Panc1 (cell line): ENCODE measurements around the gene CHST14. TPM values are rescaled to one million over a fixed set of nuclear protein-coding genes. Genes with fewer than 3 reads are reported as not detected.

Experiments used
- ATAC-seq: fragments of 200-7000 bp; cut with Tn5 transposase; 2 replicates; pipeline ENCODE4 v1.9.1; 2020; ENCODE audit warnings: mild to moderate bottlenecking, moderate library complexity
- BruUV-seq: library from RNA; stranded (reverse); fragments of 400-500 nt; replicated peaks from 2 replicates; lab custom pipeline; 2021; lab: Mats Ljungman, UMichigan
- CTCF ChIA-PET: fragments of 300-600 bp; sonication (Branson Sonifier 250); formaldehyde crosslinking; loops from one replicate; lab custom pipeline; 2022; ENCODE audit warnings: antibody characterized with exemption; lab: Charles Lee
- POLR2A ChIA-PET: fragments of 300-600 bp; sonication (Branson Sonifier 250); formaldehyde crosslinking; loops from one replicate; lab custom pipeline; 2022; ENCODE audit warnings: antibody characterized with exemption; lab: Charles Lee
- DNase-seq: peaks from one replicate; pipeline ENCODE4 v3.0.0-alpha.2; 2010; ENCODE audit warnings: low read depth, low spot score
- H3K27ac ChIP-seq: 2 replicates; pipeline ENCODE4 v1.5.1; 2011; ENCODE audit warnings: mild to moderate bottlenecking, low read length, inconsistent platforms
- H3K27me3 ChIP-seq: fragments of 200-500 bp; sonication (Bioruptor generic); 2 replicates; pipeline ENCODE4 v1.6.0; 2014; ENCODE audit warnings: low read length, inconsistent platforms; ENCODE audit not compliant: control insufficient read depth, insufficient read depth
- H3K36me3 ChIP-seq: fragments of 200-500 bp; sonication (Bioruptor generic); 2 replicates; pipeline ENCODE4 v1.5.1; 2014; ENCODE audit warnings: inconsistent platforms, mild to moderate bottlenecking, low read length, moderate library complexity; ENCODE audit not compliant: control insufficient read depth, insufficient read depth
- H3K4me1 ChIP-seq: 2 replicates; pipeline ENCODE4 v1.5.1; 2011; ENCODE audit warnings: inconsistent platforms, mild to moderate bottlenecking, low read length, moderate library complexity; ENCODE audit not compliant: control insufficient read depth, insufficient read depth
- H3K4me3 ChIP-seq, 2 experiments: 2 replicates each; pipeline ENCODE4 v1.5.1; 2011 to 2012; ENCODE audit warnings: low read depth in 2 of 2, low read length in 2 of 2, mild to moderate bottlenecking in 2 of 2, inconsistent platforms in 1 of 2, moderate library complexity in 1 of 2
- H3K9me3 ChIP-seq: fragments of 200-500 bp; sonication (Bioruptor generic); 2 replicates; pipeline ENCODE4 v1.5.1; 2014; ENCODE audit warnings: low read depth, mild to moderate bottlenecking, inconsistent platforms, low read length, moderate library complexity; ENCODE audit not compliant: control insufficient read depth, insufficient read depth
- POLR2AphosphoS5 ChIP-seq: IDR thresholded peaks from 2 replicates; pipeline ENCODE4 v1.6.1; 2012; ENCODE audit warnings: mild to moderate bottlenecking, low read depth, low read length, moderate library complexity
- SIN3A ChIP-seq: IDR thresholded peaks from 2 replicates; pipeline ENCODE4 v1.6.1; 2012; ENCODE audit warnings: low read depth, mild to moderate bottlenecking, low read length, moderate library complexity, borderline replicate concordance; ENCODE audit not compliant: insufficient read depth
- TCF7L2 ChIP-seq: IDR thresholded peaks from 2 replicates; pipeline ENCODE4 v1.6.1; 2011; ENCODE audit warnings: mild to moderate bottlenecking, low read depth, low read length, inconsistent platforms
- in situ Hi-C: cut with HindIII; loops from 2 replicates; pipeline ENCODE4 v1.10.0; 2016; ENCODE audit warnings: low sequenced_read_pairs, low pct_unique_long_range_greater_than_20kb
- intact Hi-C: fragments of 100-400 bp; cut with micrococcal nuclease; formaldehyde crosslinking; loops from one replicate; pipeline ENCODE4 v1.10.0; 2022; ENCODE audit not compliant: unreplicated experiment
- total RNA-seq: library from RNA; stranded (reverse); gene quantifications from one replicate; pipeline ENCODE4 v1.2.1, GENCODE V29; 2021; ENCODE audit not compliant: unreplicated experiment
- TF ChIP-seq, protein P1 (sequence below): fragments of 450-650 bp; IDR thresholded peaks from 2 replicates; pipeline ENCODE4 v1.5.1; 2017; ENCODE audit warnings: mild to moderate bottlenecking
- TF ChIP-seq, protein P2 (sequence below), 2 experiments: IDR thresholded peaks; 2 replicates each; pipeline ENCODE4 v1.6.1; 2011 to 2012; ENCODE audit warnings: low read depth in 2 of 2, control low read depth in 1 of 2, low read length in 1 of 2, mild to moderate bottlenecking in 1 of 2, moderate library complexity in 1 of 2; ENCODE audit not compliant: insufficient read depth in 1 of 2

CHST14 gene
- total RNA-seq, 1 experiment from 2014 or later: 42.4 TPM

DNA sequence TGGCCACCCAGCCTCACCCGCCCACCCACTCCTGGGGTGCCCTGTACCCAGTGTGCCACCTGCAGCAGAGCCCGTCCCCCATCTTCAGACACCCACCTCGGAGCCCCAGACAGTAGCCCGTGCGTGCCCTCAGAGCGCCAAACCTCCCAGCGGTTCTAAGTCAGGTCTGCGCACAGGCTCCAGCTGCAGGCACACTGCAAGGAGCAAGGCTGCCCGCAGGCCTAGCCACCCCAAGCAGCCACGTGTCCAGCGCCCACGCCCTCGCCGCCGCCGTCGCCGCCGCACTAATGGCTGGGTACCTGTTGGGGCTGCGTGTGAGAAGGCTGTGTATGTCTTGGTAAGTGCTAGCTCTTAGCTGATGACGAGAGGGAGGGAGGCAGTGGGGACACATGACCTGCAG lies 8.8 kb upstream of the CHST14 start:
- H3K4me3 ChIP-seq: no peak overlapping the region
- in situ Hi-C loops (no loop called here), intact Hi-C loops (no loop called here)
- H3K9me3 ChIP-seq: no peaks in the 10 kb centered on the region
- CTCF ChIA-PET: no interaction called here
- ATAC-seq (no peak), DNase-seq (no peak)
- POLR2A ChIA-PET: no interaction called here
- BruUV-seq: no TSS peak
- no peaks in the 10 kb centered on the region; the same call in 1 of the 2 replicates for H3K36me3 ChIP-seq
- no peaks in the 10 kb centered on the region for H3K27me3 ChIP-seq
- TF ChIP-seq, protein P1, sequence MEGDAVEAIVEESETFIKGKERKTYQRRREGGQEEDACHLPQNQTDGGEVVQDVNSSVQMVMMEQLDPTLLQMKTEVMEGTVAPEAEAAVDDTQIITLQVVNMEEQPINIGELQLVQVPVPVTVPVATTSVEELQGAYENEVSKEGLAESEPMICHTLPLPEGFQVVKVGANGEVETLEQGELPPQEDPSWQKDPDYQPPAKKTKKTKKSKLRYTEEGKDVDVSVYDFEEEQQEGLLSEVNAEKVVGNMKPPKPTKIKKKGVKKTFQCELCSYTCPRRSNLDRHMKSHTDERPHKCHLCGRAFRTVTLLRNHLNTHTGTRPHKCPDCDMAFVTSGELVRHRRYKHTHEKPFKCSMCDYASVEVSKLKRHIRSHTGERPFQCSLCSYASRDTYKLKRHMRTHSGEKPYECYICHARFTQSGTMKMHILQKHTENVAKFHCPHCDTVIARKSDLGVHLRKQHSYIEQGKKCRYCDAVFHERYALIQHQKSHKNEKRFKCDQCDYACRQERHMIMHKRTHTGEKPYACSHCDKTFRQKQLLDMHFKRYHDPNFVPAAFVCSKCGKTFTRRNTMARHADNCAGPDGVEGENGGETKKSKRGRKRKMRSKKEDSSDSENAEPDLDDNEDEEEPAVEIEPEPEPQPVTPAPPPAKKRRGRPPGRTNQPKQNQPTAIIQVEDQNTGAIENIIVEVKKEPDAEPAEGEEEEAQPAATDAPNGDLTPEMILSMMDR: no peak
- TF ChIP-seq POLR2AphosphoS5: no peak
- TF ChIP-seq, protein P2, sequence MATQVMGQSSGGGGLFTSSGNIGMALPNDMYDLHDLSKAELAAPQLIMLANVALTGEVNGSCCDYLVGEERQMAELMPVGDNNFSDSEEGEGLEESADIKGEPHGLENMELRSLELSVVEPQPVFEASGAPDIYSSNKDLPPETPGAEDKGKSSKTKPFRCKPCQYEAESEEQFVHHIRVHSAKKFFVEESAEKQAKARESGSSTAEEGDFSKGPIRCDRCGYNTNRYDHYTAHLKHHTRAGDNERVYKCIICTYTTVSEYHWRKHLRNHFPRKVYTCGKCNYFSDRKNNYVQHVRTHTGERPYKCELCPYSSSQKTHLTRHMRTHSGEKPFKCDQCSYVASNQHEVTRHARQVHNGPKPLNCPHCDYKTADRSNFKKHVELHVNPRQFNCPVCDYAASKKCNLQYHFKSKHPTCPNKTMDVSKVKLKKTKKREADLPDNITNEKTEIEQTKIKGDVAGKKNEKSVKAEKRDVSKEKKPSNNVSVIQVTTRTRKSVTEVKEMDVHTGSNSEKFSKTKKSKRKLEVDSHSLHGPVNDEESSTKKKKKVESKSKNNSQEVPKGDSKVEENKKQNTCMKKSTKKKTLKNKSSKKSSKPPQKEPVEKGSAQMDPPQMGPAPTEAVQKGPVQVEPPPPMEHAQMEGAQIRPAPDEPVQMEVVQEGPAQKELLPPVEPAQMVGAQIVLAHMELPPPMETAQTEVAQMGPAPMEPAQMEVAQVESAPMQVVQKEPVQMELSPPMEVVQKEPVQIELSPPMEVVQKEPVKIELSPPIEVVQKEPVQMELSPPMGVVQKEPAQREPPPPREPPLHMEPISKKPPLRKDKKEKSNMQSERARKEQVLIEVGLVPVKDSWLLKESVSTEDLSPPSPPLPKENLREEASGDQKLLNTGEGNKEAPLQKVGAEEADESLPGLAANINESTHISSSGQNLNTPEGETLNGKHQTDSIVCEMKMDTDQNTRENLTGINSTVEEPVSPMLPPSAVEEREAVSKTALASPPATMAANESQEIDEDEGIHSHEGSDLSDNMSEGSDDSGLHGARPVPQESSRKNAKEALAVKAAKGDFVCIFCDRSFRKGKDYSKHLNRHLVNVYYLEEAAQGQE (IDR thresholded peaks at IDR 0.05; ENCODE audit: insufficient read depth in 1 of 2, low read depth in 2 of 2, low read length in 1 of 2): no peak
- no peak for TF ChIP-seq TCF7L2
- no peak for TF ChIP-seq SIN3A
- H3K27ac ChIP-seq: no peak overlapping the region
- no peaks in the 10 kb centered on the region for H3K4me1 ChIP-seq

DNA sequence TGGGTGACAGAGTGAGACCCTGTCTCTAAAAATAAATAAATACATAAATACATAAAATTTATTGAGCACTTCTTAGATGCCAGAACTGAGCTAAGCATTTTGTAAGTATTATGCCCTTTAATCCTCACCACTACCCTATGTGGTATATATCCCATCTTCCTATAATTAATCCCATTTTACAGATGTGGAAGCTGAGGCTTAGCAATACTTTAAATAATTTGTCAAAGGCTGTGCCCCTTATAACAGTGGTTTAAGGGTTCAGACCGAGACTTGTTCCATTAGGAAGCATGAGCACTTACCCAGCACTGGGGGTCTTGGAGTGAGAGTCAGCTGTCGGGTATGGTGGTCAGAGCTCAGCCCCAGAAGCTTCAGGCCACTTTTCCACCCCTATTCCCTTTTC lies 7.5 kb upstream of the CHST14 start:
- Histone ChIP-seq H3K4me3 (no peak overlapping the region), H3K27ac (no peak overlapping the region), H3K9me3 (no peaks in the 10 kb centered on the region), H3K4me1 (no peaks in the 10 kb centered on the region), H3K27me3 (no peaks in the 10 kb centered on the region), H3K36me3 (no peaks in the 10 kb centered on the region; the same call in 1 of the 2 replicates)
- in situ Hi-C loops: no loop called here
- CTCF ChIA-PET: interaction anchor here (0.6 kb wide), 1 partner anchor 410 kb away, joined by 7 read pairs; no protein-coding TSS in a partner anchor
- ATAC-seq: no peak
- TF ChIP-seq SIN3A (no peak), TCF7L2 (no peak), POLR2AphosphoS5 (no peak)
- TF ChIP-seq, protein P1: no peak
- TF ChIP-seq, protein P2 (IDR thresholded peaks at IDR 0.05; ENCODE audit: insufficient read depth in 1 of 2, low read depth in 2 of 2, low read length in 1 of 2): no peak
- no peak for DNase-seq
- no TSS peak for BruUV-seq
- intact Hi-C loops: no loop called here
- POLR2A ChIA-PET: no interaction called here
